ENCODE measurements around the gene CDH20.

CDH20 gene

GRCh38 chr18:61426492-61427053 is 93.3 kb downstream of the CDH20 start (continued):
- no peak for TF ChIP-seq ZNF561 (tag by site-specific recombination; IDR thresholded peaks at IDR 0.05; ENCODE audit: borderline replicate concordance)

- Histone ChIP-seq H3K4me3 (ENCODE audit: low read depth, low read length) (no peak overlapping the region), H3K36me3 (ENCODE audit: control insufficient read depth in 2 of 2, insufficient read depth in 1 of 2, low read length in 2 of 2) (no peaks in the 10 kb centered on the region), H3K9me3 (ENCODE audit: control insufficient read depth, insufficient read depth, low read depth, low read length) (no peaks in the 10 kb centered on the region), H3K27ac (ENCODE audit: extremely low read depth, low read depth, low read length) (no peak overlapping the region), H3K4me1 (ENCODE audit: control insufficient read depth, insufficient read depth, low read length) (no peaks in the 10 kb centered on the region)
- TF ChIP-seq ZNF639 (tag by site-specific recombination; IDR thresholded peaks at IDR 0.05) (no peak), OSR2 (tag by site-specific recombination; IDR thresholded peaks at IDR 0.05) (no peak), ZNF266 (tag by site-specific recombination; IDR thresholded peaks at IDR 0.05; ENCODE audit: low read depth) (no peak)
- ChIA-PET POLR2A (no interaction called here), CTCF (no interaction called here)
Measured at GRCh38 chr18:61428266-61428665, 95.0 kb downstream of the CDH20 start.

DNA sequence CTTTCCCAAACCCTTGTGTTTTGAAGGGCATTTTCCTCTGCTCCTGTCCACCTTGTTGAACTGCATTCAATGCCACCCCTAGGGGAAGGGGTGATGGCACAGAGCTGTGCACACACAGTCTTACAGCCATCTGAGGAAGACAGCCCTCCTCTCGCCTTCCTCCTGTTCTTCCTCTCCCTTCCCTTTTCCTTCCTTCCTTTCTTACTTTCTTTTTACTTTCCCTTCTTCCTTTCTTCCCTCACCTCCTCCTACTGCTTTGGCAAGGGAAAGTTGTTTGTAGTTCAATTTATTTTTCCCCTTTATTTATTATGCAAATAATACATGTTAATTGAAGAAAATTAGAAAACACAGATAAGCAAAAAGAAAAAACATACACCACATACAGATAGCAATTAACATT is 99.4 kb downstream of the CDH20 start:
- Histone ChIP-seq H3K4me1 (ENCODE audit: control insufficient read depth, insufficient read depth, low read length) (no peaks in the 10 kb centered on the region), H3K9me3 (ENCODE audit: control insufficient read depth, insufficient read depth, low read depth, low read length) (no peaks in the 10 kb centered on the region; the same call in 1 of the 2 replicates), H3K27ac (ENCODE audit: extremely low read depth, low read depth, low read length) (no peak overlapping the region), H3K4me3 (ENCODE audit: low read depth, low read length) (no peak overlapping the region), H3K36me3 (ENCODE audit: control insufficient read depth in 2 of 2, insufficient read depth in 1 of 2, low read length in 2 of 2) (no peaks in the 10 kb centered on the region)
- POLR2A ChIA-PET: no interaction called here
- TF ChIP-seq, protein P1, sequence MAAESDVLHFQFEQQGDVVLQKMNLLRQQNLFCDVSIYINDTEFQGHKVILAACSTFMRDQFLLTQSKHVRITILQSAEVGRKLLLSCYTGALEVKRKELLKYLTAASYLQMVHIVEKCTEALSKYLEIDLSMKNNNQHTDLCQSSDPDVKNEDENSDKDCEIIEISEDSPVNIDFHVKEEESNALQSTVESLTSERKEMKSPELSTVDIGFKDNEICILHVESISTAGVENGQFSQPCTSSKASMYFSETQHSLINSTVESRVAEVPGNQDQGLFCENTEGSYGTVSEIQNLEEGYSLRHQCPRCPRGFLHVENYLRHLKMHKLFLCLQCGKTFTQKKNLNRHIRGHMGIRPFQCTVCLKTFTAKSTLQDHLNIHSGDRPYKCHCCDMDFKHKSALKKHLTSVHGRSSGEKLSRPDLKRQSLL (tag by site-specific recombination; IDR thresholded peaks at IDR 0.05): no peak
- peak; percentile 93 for TF ChIP-seq PRDM1 (tag by site-specific recombination; IDR thresholded peaks at IDR 0.05)
- CTCF ChIA-PET: interaction anchor here (1.4 kb wide), 1 partner anchor 110 kb away, joined by 8 read pairs; no protein-coding TSS in a partner anchor

DNA sequence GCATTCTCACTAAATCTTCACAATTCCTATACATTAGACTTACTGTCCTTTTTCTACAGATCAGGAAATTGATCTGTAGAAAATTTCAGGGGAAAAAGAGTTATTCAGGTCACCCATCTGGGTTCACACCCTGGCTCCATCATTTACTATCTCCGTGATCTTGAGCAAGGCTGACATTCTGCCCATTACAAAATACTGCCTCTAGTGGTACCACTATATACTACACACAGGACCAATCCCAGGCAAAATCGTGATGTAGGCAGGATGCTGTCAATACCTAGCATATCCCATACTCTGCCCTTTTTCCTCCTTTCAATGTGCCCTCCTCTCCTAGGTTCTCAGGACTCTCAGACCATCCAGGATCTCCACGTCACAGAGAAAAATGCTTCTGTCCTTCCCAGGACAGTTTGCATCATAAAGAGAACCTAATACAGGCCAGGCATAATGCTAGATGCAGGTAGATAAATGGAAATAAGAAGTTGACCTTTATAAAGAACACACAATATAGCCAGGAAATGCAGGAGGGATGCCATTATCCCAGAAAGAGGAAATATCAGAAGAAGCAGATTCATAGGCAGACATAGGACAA is 101.9 kb downstream of the CDH20 start:
- H3K9me3 ChIP-seq (ENCODE audit: control insufficient read depth, insufficient read depth, low read depth, low read length): no peaks in the 10 kb centered on the region; the same call in 1 of the 2 replicates
- ChIA-PET POLR2A (no interaction called here), CTCF (interaction anchor here (0.5 to 2.2 kb wide), 6 partner anchors 16 to 780 kb away, joined by 3 to 9 read pairs (median 3); no protein-coding TSS in a partner anchor)
- no peaks in the 10 kb centered on the region for H3K4me1 ChIP-seq (ENCODE audit: control insufficient read depth, insufficient read depth, low read length)
- H3K27ac ChIP-seq (ENCODE audit: extremely low read depth, low read depth, low read length): no peak overlapping the region
- no peaks in the 10 kb centered on the region for H3K36me3 ChIP-seq (ENCODE audit: control insufficient read depth in 2 of 2, insufficient read depth in 1 of 2, low read length in 2 of 2)
- no peak overlapping the region for H3K4me3 ChIP-seq (ENCODE audit: low read depth, low read length)
- TF ChIP-seq CTCF (tag by site-specific recombination; IDR thresholded peaks at IDR 0.05) (0 out of 2 replicates have a peak, but pooled peaks have one; percentile 29), OVOL3 (tag by site-specific recombination; IDR thresholded peaks at IDR 0.05) (no peak)

- Histone ChIP-seq H3K9me3 (ENCODE audit: control insufficient read depth, insufficient read depth, low read depth, low read length) (no peaks in the 10 kb centered on the region), H3K27ac (ENCODE audit: extremely low read depth, low read depth, low read length) (no peak overlapping the region), H3K4me3 (ENCODE audit: low read depth, low read length) (no peak overlapping the region), H3K36me3 (ENCODE audit: control insufficient read depth in 2 of 2, insufficient read depth in 1 of 2, low read length in 2 of 2) (no peaks in the 10 kb centered on the region), H3K4me1 (ENCODE audit: control insufficient read depth, insufficient read depth, low read length) (no peaks in the 10 kb centered on the region)
- ChIA-PET POLR2A (no interaction called here), CTCF (no interaction called here)
- TF ChIP-seq ZNF596 (tag by site-specific recombination; IDR thresholded peaks at IDR 0.05) (no peak), ZNF518A (tag by site-specific recombination; conservative IDR thresholded peaks at IDR 0.05; ENCODE audit: low read depth) (no peak), KLF1 (tag by site-specific recombination; IDR thresholded peaks at IDR 0.05) (no peak), ZBTB17 (tag by site-specific recombination; IDR thresholded peaks at IDR 0.05) (no peak), KLF8 (tag by site-specific recombination; IDR thresholded peaks at IDR 0.05) (no peak)
Measured at GRCh38 chr18:61443081-61443725, 110.0 kb downstream of the CDH20 start.
